ENCODE measurements around the gene CFAP410. TPM values are rescaled to one million over a fixed set of nuclear protein-coding genes. Genes with fewer than 3 reads are reported as not detected.

Gene CFAP410
- polyA plus RNA-seq, 1 donor from 2014 or later: 36.5 TPM

DNA sequence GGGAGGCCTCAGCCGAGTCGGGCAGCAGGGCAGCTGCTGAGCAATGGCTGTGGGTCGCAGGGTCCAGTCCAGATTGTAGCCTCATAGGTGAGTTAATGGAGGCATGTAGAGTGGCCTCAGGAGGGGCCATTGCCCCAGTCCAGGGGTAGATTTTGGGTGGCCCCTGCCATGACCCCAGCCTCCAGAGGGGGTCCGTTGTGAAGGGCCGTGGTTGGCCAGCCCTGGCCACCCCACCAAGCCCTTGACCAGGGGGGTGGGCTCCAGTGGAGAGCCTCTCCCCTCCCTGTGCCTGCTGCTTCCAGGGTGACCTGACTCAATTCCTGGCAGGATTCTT, 40.3 kb upstream of the CFAP410 start:
- Histone ChIP-seq H3K36me3 (ENCODE audit: insufficient read depth, low read length) (no peaks in the 10 kb centered on the region), H3K79me2 (replicated peaks; ENCODE audit: insufficient read depth, low read length) (no peaks in the 10 kb centered on the region), H3K4me3 (ENCODE audit: low read length) (no peak overlapping the region), H3F3A (ENCODE audit: insufficient read depth, low read length, poor library complexity, severe bottlenecking) (no peaks in the 10 kb centered on the region), H3K4me2 (ENCODE audit: low read length) (no peak overlapping the region), H2AFZ (ENCODE audit: low read depth, low read length) (no peak overlapping the region), H4K20me1 (ENCODE audit: insufficient read depth) (no peaks in the 10 kb centered on the region), H3K9me3 (ENCODE audit: low read length) (no peaks in the 10 kb centered on the region), H3K9ac (ENCODE audit: low read length) (no peak overlapping the region), H3K9me2 (ENCODE audit: insufficient read depth, low read length) (no peaks in the 10 kb centered on the region), H3K27me3 (ENCODE audit: insufficient read depth, low read depth, low read length) (no peaks in the 10 kb centered on the region), H3K27ac (ENCODE audit: low read length) (no peak overlapping the region)
- TF ChIP-seq SMC3 (conservative IDR thresholded peaks at IDR 0.05; ENCODE audit: poor library complexity): no peak
- TF ChIP-seq CTCF (IDR thresholded peaks at IDR 0.05; ENCODE audit: poor library complexity, severe bottlenecking): no peak
- TF ChIP-seq MXI1 (conservative IDR thresholded peaks at IDR 0.05; ENCODE audit: poor library complexity, severe bottlenecking): no peak
- TF ChIP-seq, protein P1, sequence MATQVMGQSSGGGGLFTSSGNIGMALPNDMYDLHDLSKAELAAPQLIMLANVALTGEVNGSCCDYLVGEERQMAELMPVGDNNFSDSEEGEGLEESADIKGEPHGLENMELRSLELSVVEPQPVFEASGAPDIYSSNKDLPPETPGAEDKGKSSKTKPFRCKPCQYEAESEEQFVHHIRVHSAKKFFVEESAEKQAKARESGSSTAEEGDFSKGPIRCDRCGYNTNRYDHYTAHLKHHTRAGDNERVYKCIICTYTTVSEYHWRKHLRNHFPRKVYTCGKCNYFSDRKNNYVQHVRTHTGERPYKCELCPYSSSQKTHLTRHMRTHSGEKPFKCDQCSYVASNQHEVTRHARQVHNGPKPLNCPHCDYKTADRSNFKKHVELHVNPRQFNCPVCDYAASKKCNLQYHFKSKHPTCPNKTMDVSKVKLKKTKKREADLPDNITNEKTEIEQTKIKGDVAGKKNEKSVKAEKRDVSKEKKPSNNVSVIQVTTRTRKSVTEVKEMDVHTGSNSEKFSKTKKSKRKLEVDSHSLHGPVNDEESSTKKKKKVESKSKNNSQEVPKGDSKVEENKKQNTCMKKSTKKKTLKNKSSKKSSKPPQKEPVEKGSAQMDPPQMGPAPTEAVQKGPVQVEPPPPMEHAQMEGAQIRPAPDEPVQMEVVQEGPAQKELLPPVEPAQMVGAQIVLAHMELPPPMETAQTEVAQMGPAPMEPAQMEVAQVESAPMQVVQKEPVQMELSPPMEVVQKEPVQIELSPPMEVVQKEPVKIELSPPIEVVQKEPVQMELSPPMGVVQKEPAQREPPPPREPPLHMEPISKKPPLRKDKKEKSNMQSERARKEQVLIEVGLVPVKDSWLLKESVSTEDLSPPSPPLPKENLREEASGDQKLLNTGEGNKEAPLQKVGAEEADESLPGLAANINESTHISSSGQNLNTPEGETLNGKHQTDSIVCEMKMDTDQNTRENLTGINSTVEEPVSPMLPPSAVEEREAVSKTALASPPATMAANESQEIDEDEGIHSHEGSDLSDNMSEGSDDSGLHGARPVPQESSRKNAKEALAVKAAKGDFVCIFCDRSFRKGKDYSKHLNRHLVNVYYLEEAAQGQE (IDR thresholded peaks at IDR 0.05; ENCODE audit: borderline replicate concordance): no peak
- TF ChIP-seq EZH2 (IDR thresholded peaks at IDR 0.05; ENCODE audit: borderline replicate concordance, insufficient read depth, low read length, poor library complexity, severe bottlenecking): no peak
- no peak for TF ChIP-seq RAD21 (conservative IDR thresholded peaks at IDR 0.05)
- TF ChIP-seq EP300 (conservative IDR thresholded peaks at IDR 0.05; ENCODE audit: poor library complexity, severe bottlenecking): no peak
- TF ChIP-seq TAF1 (IDR thresholded peaks at IDR 0.05; ENCODE audit: low read depth): no peak
- TF ChIP-seq POLR2AphosphoS5 (IDR thresholded peaks at IDR 0.05): no peak

GRCh38 chr21:44378646-44379514, 39.7 kb upstream of the CFAP410 start:
- no peaks in the 10 kb centered on the region for H3K9me2 ChIP-seq (ENCODE audit: insufficient read depth, low read length)
- no peaks in the 10 kb centered on the region for H3K27me3 ChIP-seq (ENCODE audit: insufficient read depth, low read depth, low read length)

More at GRCh38 chr21:44378646-44379514, 39.7 kb upstream of the CFAP410 start:
- H3K4me2 ChIP-seq (ENCODE audit: low read length): no peak overlapping the region
- H4K20me1 ChIP-seq (ENCODE audit: insufficient read depth): no peaks in the 10 kb centered on the region
- H3K79me2 ChIP-seq (replicated peaks; ENCODE audit: insufficient read depth, low read length): no peaks in the 10 kb centered on the region
- H3K36me3 ChIP-seq (ENCODE audit: insufficient read depth, low read length): no peaks in the 10 kb centered on the region
- no peak overlapping the region for H2AFZ ChIP-seq (ENCODE audit: low read depth, low read length)
- TF ChIP-seq TAF1 (IDR thresholded peaks at IDR 0.05; ENCODE audit: low read depth): no peak
- no peak for TF ChIP-seq MXI1 (conservative IDR thresholded peaks at IDR 0.05; ENCODE audit: poor library complexity, severe bottlenecking)
- no peak for TF ChIP-seq POLR2AphosphoS5 (IDR thresholded peaks at IDR 0.05)
- TF ChIP-seq RAD21 (conservative IDR thresholded peaks at IDR 0.05): no peak
- no peak for TF ChIP-seq EZH2 (IDR thresholded peaks at IDR 0.05; ENCODE audit: borderline replicate concordance, insufficient read depth, low read length, poor library complexity, severe bottlenecking)
- TF ChIP-seq EP300 (conservative IDR thresholded peaks at IDR 0.05; ENCODE audit: poor library complexity, severe bottlenecking): no peak
- no peak for TF ChIP-seq SMC3 (conservative IDR thresholded peaks at IDR 0.05; ENCODE audit: poor library complexity)
- no peak for TF ChIP-seq CTCF (IDR thresholded peaks at IDR 0.05; ENCODE audit: poor library complexity, severe bottlenecking)
- TF ChIP-seq, protein P1 (IDR thresholded peaks at IDR 0.05; ENCODE audit: borderline replicate concordance): no peak
- no peaks in the 10 kb centered on the region for H3F3A ChIP-seq (ENCODE audit: insufficient read depth, low read length, poor library complexity, severe bottlenecking)
- no peak overlapping the region for H3K9ac ChIP-seq (ENCODE audit: low read length)
- H3K4me3 ChIP-seq (ENCODE audit: low read length): no peak overlapping the region
- H3K27ac ChIP-seq (ENCODE audit: low read length): no peak overlapping the region
- no peaks in the 10 kb centered on the region for H3K9me3 ChIP-seq (ENCODE audit: low read length)

All from neural cell (in vitro differentiated cells).